Vagina (tissue), 2 donors: ENCODE data around the gene KCTD6.

Source experiments
- CTCF ChIP-seq, 3 experiments: fragments of 450-650 bp in 2 of 3; fragments of 200-600 bp in 1 of 3; sonication (generic) in 1 of 3; IDR thresholded peaks; one replicate each; pipeline ENCODE4 v1.5.1; 2017 to 2019; ENCODE audit warnings: antibody characterized with exemption in 3 of 3, mild to moderate bottlenecking in 2 of 3, moderate library complexity in 2 of 3
- POLR2A ChIP-seq, 2 donors: fragments of 450-650 bp; IDR thresholded peaks; one replicate each; pipeline ENCODE4 v1.6.1; 2017; ENCODE audit warnings: antibody characterized with exemption in 2 of 2, mild to moderate bottlenecking in 2 of 2, moderate library complexity in 2 of 2

DNA sequence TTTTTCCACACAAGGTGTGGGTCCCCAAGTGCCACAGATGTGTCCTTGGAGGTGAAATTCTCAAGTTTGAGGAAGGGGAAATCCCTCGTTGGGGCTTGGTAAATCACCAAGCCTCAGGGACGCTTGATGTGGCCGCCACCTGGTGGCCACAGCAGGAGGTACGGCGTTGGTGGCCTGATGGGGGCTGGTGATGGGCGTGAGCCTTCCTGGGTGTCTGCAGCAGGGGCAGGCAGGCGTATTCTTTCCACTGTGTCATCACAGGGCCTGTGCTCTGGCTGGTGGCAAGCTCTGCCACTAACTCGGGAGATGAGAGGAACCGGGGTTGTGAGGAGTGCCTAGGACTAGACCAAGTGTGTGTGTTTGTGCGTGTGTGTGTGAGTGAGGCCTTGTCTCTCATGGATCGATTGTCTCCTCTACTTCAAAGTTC is 40.9 kb downstream of the KCTD6 start:
- peak; percentile 59 to 95 (median 78) for TF ChIP-seq CTCF (IDR thresholded peaks at IDR 0.05)
- no peak for TF ChIP-seq POLR2A (IDR thresholded peaks at IDR 0.05)
